Upper lobe of left lung (tissue), 4 donors: Measurements from ENCODE around the gene ARHGEF19.

Experiments used
- CTCF ChIP-seq, 6 experiments: fragments of 450-650 bp in 4 of 6; fragments of 200-600 bp in 2 of 6; sonication (generic) in 2 of 6; IDR thresholded peaks; one replicate each; pipeline ENCODE4 v1.5.1; 2016 to 2019; ENCODE audit warnings: antibody characterized with exemption in 6 of 6
- EP300 ChIP-seq, 4 donors: sonication (generic); formaldehyde crosslinking; IDR thresholded peaks; one replicate each; pipeline ENCODE4 v1.5.1; 2017; ENCODE audit warnings: antibody characterized with exemption in 4 of 4, control low read depth in 2 of 4
- POLR2A ChIP-seq, 4 donors: fragments of 450-650 bp; IDR thresholded peaks; one replicate each; pipeline ENCODE4 v1.5.1; 2016 to 2017; ENCODE audit warnings: antibody characterized with exemption in 4 of 4, mild to moderate bottlenecking in 2 of 4
- POLR2AphosphoS5 ChIP-seq, 2 donors: sonication (generic); formaldehyde crosslinking; IDR thresholded peaks; one replicate each; pipeline ENCODE4 v1.5.1; 2017; ENCODE audit warnings: antibody characterized with exemption in 2 of 2

GRCh38 chr1:16171314-16172151 lies 40.9 kb downstream of the ARHGEF19 start:
- TF ChIP-seq CTCF (IDR thresholded peaks at IDR 0.05), result no peak
- TF ChIP-seq POLR2A (IDR thresholded peaks at IDR 0.05), result no peak
- TF ChIP-seq POLR2AphosphoS5 (IDR thresholded peaks at IDR 0.05), result no peak
- TF ChIP-seq EP300 (IDR thresholded peaks at IDR 0.05), result no peak
